Ascending aorta (tissue), 2 donors: Measurements from ENCODE around the gene SGIP1. TPM values are rescaled to one million over a fixed set of nuclear protein-coding genes. Genes with fewer than 3 reads are reported as not detected.

Experiments
- DNase-seq, 2 donors: peaks; one replicate each; pipeline ENCODE4 v3.0.0-alpha.2; 2019; ENCODE audit warnings: low spot score in 2 of 2
- H3K27ac ChIP-seq, 2 donors: fragments of 200-600 bp; sonication (generic); one replicate each; pipeline ENCODE4 v1.5.1; 2016 to 2017; ENCODE audit warnings: mild to moderate bottlenecking in 1 of 2
- H3K27me3 ChIP-seq: fragments of 200-600 bp; sonication (generic); one replicate; pipeline ENCODE4 v1.5.1; 2017
- H3K36me3 ChIP-seq, 2 donors: fragments of 200-600 bp; sonication (generic); one replicate each; pipeline ENCODE4 v1.5.1; 2016
- H3K4me1 ChIP-seq, 2 donors: fragments of 200-600 bp; sonication (generic); one replicate each; pipeline ENCODE4 v1.5.1; 2016 to 2017; ENCODE audit warnings: mild to moderate bottlenecking in 1 of 2
- H3K4me3 ChIP-seq, 2 donors: fragments of 200-600 bp; sonication (generic); one replicate each; pipeline ENCODE4 v1.5.1; 2016 to 2017; ENCODE audit warnings: mild to moderate bottlenecking in 1 of 2
- H3K9me3 ChIP-seq, 2 donors: fragments of 200-600 bp; sonication (generic); one replicate each; pipeline ENCODE4 v1.5.1; 2016
- CTCF ChIP-seq, 3 experiments: fragments of 200-600 bp in 2 of 3; fragments of 450-650 bp in 1 of 3; sonication (generic) in 2 of 3; IDR thresholded peaks; one replicate each; pipeline ENCODE4 v1.5.1; 2016 to 2019; ENCODE audit warnings: antibody characterized with exemption in 3 of 3, mild to moderate bottlenecking in 1 of 3, moderate library complexity in 1 of 3
- intact Hi-C: fragments of 100-400 bp; cut with DNase I; formaldehyde crosslinking; loops from one replicate; pipeline ENCODE4 v1.15.1; 2023
- total RNA-seq: library from RNA; depleted of rRNA; stranded (reverse); fragments of >200 nt; gene quantifications from one replicate; pipeline ENCODE4 v1.1.0, GENCODE V29; 2016

Gene SGIP1
- total RNA-seq, 1 donor from 2014 or later, result 1.6 TPM

- no peaks in the 10 kb centered on the region for H3K36me3 ChIP-seq
- H3K4me1 ChIP-seq, result no peaks in the 10 kb centered on the region
- H3K9me3 ChIP-seq, result no peaks in the 10 kb centered on the region
- no peak overlapping the region for H3K4me3 ChIP-seq
- H3K27ac ChIP-seq, result no peak overlapping the region
- no peaks in the 10 kb centered on the region for H3K27me3 ChIP-seq
- TF ChIP-seq CTCF (IDR thresholded peaks at IDR 0.05), result no peak
- intact Hi-C loops, result no loop called here
- no peak for DNase-seq
These were observed 40.2 kb upstream of the SGIP1 start for GRCh38 chr1:66493731-66494130.

- no peak overlapping the region for H3K27ac ChIP-seq
- no peak for DNase-seq
- no peak overlapping the region for H3K4me3 ChIP-seq
- no peaks in the 10 kb centered on the region for H3K27me3 ChIP-seq
- no peak for TF ChIP-seq CTCF (IDR thresholded peaks at IDR 0.05)
- intact Hi-C loops, result no loop called here
- no peaks in the 10 kb centered on the region for H3K4me1 ChIP-seq
- no peaks in the 10 kb centered on the region for H3K9me3 ChIP-seq
- no peaks in the 10 kb centered on the region for H3K36me3 ChIP-seq
These were observed 39.5 kb upstream of the SGIP1 start for GRCh38 chr1:66494482-66494881.

- H3K27me3 ChIP-seq, result no peaks in the 10 kb centered on the region
- DNase-seq, result no peak
- no peaks in the 10 kb centered on the region for H3K9me3 ChIP-seq
- intact Hi-C loops, result no loop called here
- H3K27ac ChIP-seq, result no peak overlapping the region
- H3K4me1 ChIP-seq, result no peaks in the 10 kb centered on the region
- H3K36me3 ChIP-seq, result no peaks in the 10 kb centered on the region
- no peak for TF ChIP-seq CTCF (IDR thresholded peaks at IDR 0.05)
- H3K4me3 ChIP-seq, result no peak overlapping the region
These were observed 38.5 kb upstream of the SGIP1 start for GRCh38 chr1:66495495-66495894.

GRCh38 chr1:66497910-66498309, 36.0 kb upstream of the SGIP1 start:
- no peak for TF ChIP-seq CTCF (IDR thresholded peaks at IDR 0.05)
- H3K27ac ChIP-seq, result no peak overlapping the region
- no peaks in the 10 kb centered on the region for H3K27me3 ChIP-seq
- intact Hi-C loops, result no loop called here
- H3K36me3 ChIP-seq, result no peaks in the 10 kb centered on the region
- no peak for DNase-seq
- no peak overlapping the region for H3K4me3 ChIP-seq
- no peaks in the 10 kb centered on the region for H3K9me3 ChIP-seq
- H3K4me1 ChIP-seq, result no peaks in the 10 kb centered on the region

GRCh38 chr1:66500301-66500700, 33.7 kb upstream of the SGIP1 start:
- Histone ChIP-seq H3K9me3 (no peaks in the 10 kb centered on the region), H3K4me3 (no peak overlapping the region), H3K27ac (no peak overlapping the region), H3K36me3 (no peaks in the 10 kb centered on the region), H3K4me1 (no peaks in the 10 kb centered on the region), H3K27me3 (no peaks in the 10 kb centered on the region)
- no peak for DNase-seq
- no peak for TF ChIP-seq CTCF (IDR thresholded peaks at IDR 0.05)
- intact Hi-C loops, result loop anchor here (5.0 kb wide), 1 partner anchor 248 kb away; no protein-coding TSS in a partner anchor

GRCh38 chr1:66502086-66502485, 31.9 kb upstream of the SGIP1 start:
- Histone ChIP-seq H3K4me3 (no peak overlapping the region), H3K9me3 (no peaks in the 10 kb centered on the region), H3K36me3 (no peaks in the 10 kb centered on the region), H3K4me1 (no peaks in the 10 kb centered on the region), H3K27ac (no peak overlapping the region), H3K27me3 (no peaks in the 10 kb centered on the region)
- DNase-seq, result no peak
- no peak for TF ChIP-seq CTCF (IDR thresholded peaks at IDR 0.05)
- intact Hi-C loops, result loop anchor here (5.0 kb wide), 1 partner anchor 250 kb away; no protein-coding TSS in a partner anchor
